IPS DF 19.7 (cell line): ENCODE data around the gene STXBP2.

Source experiments
- DNase-seq: peaks from one replicate; pipeline ENCODE4 v3.0.0-alpha.2; 2013; ENCODE audit warnings: low read depth, low spot score

The STXBP2 gene

GRCh38 chr19:7636691-7637373 is at the start of gene STXBP2:
STXBP2 (plus strand) TSS chr19:7637110; CDS start chr19:7637150, 40 bp downstream.
- no peak for DNase-seq

DNA sequence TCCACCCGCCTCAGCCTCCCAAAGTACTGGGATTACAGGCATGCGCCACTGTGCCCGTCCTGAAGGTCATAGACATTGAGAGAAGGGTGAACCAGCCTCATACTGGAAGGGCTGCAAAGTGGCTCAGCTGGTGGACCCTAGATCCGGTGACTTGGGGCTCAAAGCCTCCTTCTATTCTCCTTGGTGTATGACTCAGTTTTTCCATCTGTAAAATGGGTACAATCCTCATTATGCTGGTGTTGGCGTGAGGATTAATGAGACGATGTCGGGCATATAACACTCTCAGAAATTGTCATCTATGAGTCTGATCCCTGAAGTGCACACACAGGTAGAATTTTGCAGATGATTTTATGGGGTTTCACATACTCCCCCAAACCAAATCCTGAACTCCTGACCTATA is 47.1 kb upstream of the STXBP2 start:
- DNase-seq, result no peak

GRCh38 chr19:7590256-7590655 is 46.7 kb upstream of the STXBP2 start:
- DNase-seq, result no peak

DNA sequence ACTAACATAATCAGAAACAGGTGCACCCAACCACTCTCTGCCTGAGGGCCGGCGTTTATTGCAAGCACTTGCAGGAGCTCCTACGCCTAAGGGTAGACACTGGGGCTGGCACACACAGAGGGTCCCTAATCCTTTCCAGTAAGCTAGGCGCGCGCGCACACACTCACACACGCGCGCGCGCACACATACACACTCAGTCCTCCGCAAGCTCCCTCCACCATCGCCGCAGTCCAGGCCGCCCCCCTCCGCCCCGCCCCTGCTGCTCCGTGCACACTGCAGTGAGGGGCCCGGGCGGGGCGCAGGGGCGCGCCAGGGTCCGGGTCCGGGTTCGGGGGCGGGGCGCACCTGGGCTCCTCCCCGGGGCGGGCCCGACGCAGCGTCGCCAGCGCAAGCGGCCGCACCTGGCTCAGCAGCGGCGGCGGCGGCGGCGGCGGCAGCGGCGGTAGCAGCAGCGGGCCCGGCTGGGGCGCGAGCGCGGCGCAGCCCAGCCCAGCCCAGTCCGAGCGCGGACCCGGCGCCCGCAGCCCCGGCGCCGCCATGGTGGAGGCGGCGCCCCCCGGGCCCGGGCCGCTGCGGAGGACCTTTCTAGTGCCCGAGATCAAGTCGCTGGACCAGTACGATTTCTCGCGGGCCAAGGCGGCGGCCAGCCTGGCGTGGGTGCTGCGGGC is 41.3 kb upstream of the STXBP2 start, which contains the start of gene CAMSAP3:
Gene CAMSAP3, plus strand, starts transcription at position 398 of the 668 bp plus-strand sequence. Its CDS starts 140 bp downstream, at position 538.
- no peak for DNase-seq

- DNase-seq, result no peak
Observed at GRCh38 chr19:7596211-7596937, 40.5 kb upstream of the STXBP2 start.

- no peak for DNase-seq
Observed at GRCh38 chr19:7597689-7598088, 39.2 kb upstream of the STXBP2 start.

DNA sequence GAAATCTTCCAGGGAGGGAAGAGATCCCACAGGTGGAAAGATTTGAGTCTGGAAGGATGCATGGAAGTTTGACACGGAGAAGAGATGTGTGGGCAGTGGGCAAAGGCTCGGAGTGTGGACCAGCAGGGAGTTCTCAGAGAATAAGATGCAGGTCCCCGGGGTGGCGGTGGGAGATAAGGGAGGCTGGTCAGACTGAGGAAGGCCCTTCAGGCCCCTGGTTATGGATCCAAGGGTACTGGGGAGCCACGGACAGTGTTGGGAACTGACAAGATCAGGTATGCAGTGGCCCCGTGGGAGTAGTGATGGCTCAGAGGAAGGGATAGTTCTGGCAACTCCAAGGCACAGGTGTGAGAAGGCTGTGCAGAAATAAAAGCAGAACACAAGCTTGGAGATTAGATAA is 38.7 kb upstream of the STXBP2 start:
- DNase-seq, result no peak

- DNase-seq, result no peak
Observed at GRCh38 chr19:7600721-7601120, 36.2 kb upstream of the STXBP2 start.

DNA sequence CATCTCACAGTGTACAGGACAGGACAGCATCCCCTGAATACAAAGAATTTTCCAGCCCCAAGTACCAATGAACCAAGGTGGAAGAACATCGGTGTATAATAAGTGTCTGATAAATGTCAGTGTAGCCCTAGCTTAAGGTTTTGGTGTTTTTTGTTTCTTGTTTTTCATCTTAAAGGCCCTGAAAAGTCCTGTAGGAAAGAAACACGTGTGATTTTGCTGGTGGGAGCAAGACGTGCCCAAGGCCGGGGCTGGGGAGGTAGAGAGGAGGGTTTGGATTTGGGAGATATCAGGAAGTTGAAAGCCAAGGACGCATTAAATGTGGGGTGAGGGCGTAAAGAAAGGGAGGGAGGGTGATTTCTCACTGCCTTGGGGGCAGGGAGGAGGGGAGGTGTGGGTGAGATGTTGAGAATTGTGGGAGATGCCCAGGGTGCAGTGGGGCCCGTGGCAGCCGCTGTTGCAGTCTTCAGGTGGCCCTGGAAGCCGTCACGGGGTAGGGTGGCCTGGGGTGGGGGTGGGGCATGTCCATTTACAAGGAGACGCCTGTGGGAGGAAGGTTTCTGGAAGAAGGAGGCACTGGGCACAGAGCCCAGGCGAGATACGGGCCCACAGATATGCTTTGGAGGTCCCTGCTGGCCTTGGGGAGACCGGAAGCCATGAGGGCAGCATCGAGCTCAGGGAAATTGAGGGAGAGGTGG is 34.5 kb upstream of the STXBP2 start:
- no peak for DNase-seq

GRCh38 chr19:7602935-7603497 is 33.9 kb upstream of the STXBP2 start:
- no peak for DNase-seq

- no peak for DNase-seq
Observed at GRCh38 chr19:7603919-7604318, 33.0 kb upstream of the STXBP2 start.

GRCh38 chr19:7605490-7606222 is 31.3 kb upstream of the STXBP2 start:
- peak; percentile 82 for DNase-seq

GRCh38 chr19:7606289-7606688 is 30.6 kb upstream of the STXBP2 start:
- DNase-seq, result no peak

DNA sequence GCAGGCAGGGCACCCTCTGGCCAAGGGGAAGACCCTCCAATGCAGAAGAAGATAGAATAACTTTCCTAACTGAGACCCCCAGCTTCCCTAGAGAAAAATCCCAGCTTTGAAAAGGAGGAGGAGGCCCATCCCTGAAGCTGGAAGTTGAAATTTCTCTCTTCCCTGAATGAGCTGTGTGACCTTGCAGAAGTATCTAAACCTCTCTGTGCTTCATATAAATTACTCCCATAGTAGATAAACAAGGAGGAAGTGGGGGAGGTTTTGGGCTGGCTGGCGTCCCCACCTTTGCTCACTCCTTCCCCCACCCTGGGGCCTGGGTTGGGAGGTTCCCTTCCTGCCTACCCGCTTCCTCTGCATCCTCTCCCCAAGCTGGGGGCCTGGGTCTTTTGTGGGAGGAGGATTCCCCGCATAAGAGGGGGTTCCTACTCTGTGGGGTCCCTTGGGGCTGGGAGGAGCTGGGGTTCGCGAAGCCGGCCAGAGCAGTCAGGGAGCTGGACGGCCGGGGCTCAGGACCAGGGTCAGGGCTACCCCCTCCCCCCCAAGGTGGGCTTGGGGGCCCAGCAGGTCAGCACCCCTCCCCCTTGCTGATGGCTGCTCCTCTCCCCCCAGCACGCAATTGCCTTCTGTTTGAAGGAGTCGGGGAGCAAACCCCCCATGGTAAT is 29.6 kb upstream of the STXBP2 start:
- no peak for DNase-seq

DNA sequence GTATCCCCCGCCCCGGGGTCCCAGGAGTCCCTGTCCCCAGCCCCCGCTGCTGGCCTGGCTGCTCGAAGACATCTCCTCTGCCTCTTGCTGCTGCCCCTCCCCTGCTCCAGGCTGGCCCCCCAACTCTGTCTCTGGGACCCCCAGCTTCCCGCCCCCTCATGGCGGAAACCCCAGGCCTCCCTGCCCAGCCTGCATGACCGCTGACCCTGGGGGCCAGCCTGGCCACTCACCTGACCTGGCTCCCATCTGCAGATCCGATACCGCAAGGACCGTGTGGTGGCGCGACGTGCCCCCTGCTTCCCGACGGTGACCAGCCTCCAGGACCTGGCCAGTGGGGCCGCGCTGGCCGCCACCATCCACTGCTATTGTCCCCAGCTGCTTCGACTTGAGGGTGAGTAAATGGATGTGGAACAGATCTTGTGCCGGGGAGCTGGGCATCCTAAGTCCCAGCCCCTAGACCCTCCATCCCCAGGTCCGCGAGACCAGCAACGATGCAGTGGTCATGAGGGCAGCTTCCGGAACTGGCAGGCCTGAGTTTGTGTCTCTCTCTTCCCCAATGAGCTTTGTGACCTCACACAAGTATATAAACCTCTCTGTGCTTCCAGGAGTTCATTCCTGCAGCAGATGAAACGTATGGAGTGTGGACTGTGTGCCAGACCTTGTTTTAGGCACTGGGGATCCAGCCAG is 28.9 kb upstream of the STXBP2 start:
- DNase-seq, result no peak

DNA sequence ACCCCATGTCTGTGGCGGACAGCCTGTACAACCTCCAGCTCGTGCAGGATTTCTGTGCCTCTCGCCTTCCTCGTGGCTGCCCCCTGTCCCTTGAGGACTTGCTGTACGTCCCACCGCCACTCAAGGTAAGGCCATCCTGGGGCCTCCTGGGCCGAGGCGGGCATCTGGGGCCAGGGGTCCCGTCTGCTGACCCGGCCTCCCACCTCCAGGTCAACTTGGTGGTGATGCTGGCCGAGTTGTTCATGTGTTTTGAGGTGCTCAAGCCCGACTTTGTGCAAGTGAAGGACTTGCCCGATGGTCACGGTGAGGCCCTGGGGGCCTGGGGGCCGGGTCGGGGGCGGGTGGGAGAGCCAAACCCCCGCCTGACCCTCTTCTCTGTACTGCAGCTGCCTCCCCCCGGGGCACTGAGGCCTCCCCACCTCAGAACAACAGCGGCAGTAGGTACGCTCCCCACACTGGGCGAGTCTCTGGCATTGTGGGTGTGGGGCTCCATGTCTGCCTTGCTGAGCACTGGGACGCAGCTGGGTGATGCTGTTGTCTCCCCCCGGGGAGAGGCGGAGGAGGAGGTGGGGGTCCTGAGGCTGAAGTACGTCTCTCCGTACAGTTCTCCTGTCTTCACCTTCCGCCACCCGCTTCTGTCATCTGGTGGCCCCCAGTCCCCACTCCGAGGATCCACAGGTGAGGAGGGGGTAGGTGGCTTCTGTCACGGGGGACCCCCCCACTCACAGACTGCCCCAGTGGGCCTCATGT is 26.2 kb upstream of the STXBP2 start:
- no peak for DNase-seq

GRCh38 chr19:7611541-7612279 is 25.2 kb upstream of the STXBP2 start:
- no peak for DNase-seq
